ENCODE measurements around the gene CYP1A2.

The CYP1A2 gene

DNA sequence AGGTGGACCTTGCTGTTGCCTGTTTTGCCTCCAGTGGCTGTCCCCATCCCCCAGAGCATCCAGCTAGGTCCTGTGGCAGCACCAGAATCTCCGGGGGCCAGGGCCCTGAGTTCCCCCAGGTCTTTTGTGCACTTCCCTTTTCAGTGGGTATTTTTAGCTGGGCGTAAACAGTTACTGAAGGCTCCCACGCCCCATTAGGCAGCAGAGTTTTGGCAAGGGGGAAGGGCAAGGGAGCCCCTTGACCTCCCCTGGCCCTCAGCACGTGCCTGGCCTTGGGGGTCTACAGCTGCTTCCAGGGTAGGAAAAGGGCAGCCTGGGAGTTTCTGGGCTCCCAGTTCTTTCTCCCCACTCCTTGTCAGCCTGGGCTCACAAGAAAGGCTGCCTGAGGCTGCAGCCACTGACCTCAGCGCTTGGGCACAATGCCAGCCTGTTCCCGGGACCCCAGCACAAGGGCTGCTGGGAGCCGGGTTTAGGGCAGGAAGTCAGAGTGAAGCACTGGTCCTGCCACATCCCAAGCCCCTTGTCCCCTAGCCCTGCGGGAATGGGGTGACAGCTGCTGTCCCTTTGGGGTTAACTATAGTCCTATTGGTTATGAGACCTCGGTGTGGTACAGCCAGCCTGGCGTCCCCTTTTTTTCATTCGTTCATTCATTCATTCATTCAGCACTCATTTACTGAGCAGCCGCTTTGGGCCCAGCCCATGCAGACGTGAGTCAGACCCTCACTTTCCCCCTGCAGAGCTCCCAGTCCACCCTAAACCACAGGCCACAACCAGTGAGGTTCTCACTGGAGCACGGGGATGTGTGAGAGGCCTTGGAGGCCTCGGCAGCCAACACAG is 41.7 kb downstream of the CYP1A2 start:
- peak; percentile 59 to 75 for DNase-seq

DNA sequence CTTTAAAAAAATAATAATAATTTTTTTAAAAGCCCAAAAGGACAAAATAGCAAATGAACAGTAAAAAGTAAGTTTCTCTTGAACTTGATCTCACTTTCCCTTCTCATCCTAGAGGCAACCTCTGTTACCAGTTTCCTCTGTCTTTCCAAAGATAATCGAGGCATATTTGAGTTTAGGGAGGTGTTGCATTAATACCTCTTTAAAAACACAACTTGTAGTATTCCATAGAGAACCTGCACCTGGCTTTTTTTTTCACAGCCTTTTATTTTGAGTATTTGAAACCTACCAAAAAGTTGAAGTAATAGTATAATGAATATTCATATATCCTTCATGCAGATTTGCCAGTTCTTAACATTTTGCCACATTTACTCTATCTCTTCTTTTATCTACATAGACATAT is 42.4 kb downstream of the CYP1A2 start:
- no peak for DNase-seq

DNA sequence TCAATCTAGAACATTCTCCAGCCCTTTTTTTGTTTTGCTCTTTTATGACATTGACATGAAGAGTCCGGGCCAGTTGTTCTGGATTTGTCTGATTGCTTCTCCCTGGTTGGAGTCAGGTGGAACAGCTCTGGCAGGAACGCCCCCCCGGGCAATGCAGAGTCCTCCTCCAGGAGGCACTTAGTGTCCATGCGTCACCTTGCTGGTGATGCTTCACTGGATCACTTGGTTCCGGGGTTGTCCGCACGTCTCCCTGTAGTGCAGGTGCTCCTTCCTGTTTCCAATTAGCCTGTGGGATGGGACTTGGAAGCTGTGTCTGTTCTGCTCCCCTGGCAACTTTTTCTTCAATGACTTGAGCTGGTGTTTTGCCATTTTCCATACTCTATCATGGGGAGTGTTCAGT is 43.0 kb downstream of the CYP1A2 start:
- DNase-seq = no peak

DNA sequence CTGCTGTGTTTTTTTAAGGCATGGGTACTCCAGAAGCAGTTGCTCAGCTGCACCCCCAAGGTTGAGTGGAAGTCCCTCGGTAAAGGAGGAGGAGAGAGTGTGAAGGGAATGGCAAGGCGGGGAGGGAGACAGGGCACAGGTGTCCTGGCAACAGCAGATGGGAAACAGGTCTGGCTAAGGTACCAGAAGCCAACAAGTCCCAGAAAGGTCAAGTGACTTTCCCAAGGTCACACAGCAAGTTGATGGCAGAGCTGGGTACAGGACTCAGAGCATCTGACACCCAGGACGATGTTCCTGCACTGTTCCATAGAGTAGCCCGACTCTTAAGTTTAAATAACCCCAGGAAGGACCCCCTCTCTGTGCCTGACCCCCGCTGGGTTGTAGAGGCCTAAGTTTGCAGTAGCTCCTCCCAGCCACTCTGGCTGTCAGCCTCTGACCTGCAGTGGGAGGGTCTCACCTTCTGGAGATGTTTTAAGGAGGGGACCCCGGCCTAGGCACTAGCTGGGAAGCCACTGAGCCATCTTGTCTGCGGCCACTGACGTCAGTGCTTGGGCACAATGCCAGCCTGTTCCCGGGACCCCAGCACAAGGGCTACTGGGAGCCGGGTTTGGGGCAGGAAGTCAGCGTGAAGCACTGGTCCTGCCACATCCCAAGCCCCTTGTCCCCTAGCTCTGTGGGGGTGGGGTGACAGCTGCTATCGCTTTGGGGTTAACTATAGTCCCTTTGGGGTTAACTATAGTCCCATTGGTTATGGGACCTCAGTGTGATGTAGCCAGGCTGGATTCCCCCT is 43.8 kb downstream of the CYP1A2 start:
- no peak for DNase-seq

DNA sequence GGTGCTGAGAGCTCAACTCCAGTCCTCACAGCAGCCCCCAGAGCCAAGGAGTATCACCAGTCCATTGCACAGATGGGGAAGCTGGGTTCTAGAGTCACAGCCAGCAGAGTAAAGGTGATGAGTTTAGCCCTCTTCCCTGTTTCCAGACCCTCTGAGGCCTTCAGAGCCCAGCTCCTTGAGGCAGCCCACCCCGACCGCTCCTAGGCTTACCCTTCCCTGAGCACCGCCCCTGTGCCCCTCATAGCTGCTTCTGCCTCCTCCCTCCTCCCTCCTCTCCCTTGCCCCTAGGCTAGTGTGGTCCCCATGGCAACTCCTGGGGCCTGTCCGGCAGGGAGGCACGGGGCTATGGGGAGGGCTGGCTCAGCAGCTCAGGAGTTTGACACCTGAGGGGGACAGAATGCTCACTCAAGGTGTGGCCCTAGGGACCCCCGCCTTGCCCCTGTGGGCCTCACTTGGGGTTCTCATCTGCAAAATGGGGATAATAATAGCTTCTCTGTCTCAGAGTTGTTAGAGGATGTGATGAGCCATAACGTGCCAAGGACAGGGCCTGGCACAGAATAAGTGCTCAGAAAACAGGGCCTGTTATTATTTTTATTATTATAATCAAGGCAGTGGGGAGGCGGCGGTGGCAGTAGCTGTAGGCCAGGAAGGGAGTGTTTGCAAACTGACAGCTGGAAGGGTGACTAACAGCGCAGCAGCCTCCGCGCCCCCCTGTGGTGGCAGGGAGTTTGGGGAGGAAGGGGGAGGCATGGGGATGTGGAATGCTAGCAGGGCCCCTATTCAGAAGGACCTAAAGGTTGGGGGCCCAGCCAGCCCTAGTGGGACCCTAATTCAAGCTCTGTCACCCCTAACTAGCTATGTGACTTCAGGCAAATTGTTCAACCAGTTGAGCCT is 44.7 kb downstream of the CYP1A2 start:
- peak; percentile 23 to 40 for DNase-seq

GRCh38 chr15:74794248-74794969 is 45.8 kb downstream of the CYP1A2 start:
- DNase-seq = no peak

DNA sequence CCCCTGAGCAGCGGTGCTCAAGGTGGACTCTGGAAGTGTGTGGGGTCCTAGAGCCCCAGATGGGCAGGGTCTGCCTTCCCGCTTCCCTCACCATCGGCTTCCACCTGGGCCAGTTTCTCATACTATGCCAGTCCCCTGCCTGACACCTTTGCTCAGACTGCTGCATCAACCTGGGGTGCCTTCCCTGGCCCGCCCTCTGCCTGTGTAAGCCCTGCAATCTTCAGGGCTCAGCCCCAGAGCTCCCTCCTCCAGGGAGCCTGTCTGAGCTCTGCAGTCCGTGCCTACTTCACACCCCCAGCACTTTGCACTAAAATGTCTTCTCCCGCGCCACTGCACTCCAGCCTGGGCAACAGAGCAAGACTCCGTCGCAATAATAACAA is 46.3 kb downstream of the CYP1A2 start:
- no peak for DNase-seq

DNA sequence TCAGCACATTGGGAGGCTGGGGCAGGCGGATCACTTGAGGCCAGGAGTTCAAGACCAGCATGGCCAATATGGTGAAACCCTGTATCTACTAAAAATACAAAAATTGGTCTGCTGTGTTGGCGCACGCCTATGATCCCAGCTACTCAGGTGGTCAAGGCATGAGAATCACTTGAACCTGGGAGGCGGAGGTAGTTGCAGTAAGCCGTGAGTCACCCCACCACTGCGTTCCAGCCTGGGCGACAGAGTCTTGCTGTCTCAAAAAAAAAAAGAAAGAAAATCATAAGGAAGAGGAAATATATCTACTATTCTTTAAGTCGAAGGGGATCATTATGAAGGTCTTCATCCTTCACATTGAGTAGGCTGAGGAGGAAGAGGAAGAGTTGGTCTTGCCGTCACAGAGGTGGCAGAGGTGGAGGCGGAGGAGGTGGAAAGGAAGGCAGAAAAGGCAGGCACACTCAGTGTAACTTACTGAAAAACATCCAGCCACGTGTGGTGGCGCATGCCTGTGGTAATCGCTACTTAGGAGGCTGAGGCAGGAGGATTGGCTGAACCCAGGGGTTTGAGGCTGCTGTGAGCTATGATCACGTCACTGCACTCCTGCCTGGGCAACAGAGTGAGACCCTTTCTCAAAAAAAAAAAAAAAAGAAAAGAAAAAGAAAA is 47.5 kb downstream of the CYP1A2 start:
- DNase-seq = no peak

- no peak for DNase-seq
Measured at GRCh38 chr15:74798388-74799254, 50.0 kb downstream of the CYP1A2 start.

DNA sequence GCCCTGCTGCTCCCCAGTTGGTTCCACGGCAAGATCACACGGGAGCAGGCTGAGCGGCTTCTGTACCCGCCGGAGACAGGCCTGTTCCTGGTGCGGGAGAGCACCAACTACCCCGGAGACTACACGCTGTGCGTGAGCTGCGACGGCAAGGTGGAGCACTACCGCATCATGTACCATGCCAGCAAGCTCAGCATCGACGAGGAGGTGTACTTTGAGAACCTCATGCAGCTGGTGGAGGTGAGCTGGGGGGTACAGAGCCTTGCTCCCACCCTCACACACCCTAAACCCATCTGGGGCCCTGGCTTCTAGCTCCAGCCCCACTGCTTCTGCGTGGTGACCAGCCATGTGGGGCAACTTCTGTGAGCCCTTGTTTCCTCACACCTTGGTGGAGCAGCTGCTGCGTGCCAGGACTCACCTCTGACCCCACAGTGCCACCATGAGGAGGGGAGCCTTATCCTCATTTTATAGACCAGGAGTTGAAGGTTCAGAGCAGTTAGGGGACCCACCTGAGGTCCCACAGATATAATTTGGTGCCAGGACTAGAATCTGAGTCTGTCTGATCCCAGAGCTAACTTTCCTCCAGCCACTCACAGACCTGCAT is 50.7 kb downstream of the CYP1A2 start:
- DNase-seq = no peak

GRCh38 chr15:74799856-74800558 is 51.4 kb downstream of the CYP1A2 start:
- DNase-seq = peak; percentile 78 to 82

DNA sequence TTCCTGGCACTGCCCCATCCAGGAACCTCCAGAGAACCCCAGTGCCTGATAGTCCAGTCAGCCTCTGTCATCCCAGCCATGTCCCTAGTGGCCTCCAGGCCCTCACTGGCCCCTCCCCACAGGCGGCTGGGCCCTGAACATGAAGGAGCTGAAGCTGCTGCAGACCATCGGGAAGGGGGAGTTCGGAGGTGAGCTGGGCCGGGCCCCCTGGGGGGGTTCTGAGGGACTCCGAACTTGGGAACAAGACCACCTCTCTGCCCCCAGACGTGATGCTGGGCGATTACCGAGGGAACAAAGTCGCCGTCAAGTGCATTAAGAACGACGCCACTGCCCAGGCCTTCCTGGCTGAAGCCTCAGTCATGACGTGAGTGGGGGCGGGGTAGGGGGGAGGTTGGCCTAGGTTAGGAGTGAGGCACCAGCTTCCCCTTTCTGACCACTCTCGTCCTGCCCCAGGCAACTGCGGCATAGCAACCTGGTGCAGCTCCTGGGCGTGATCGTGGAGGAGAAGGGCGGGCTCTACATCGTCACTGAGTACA is 52.0 kb downstream of the CYP1A2 start:
- DNase-seq = no peak

GRCh38 chr15:74801311-74801997 is 52.8 kb downstream of the CYP1A2 start:
- no peak for DNase-seq

DNA sequence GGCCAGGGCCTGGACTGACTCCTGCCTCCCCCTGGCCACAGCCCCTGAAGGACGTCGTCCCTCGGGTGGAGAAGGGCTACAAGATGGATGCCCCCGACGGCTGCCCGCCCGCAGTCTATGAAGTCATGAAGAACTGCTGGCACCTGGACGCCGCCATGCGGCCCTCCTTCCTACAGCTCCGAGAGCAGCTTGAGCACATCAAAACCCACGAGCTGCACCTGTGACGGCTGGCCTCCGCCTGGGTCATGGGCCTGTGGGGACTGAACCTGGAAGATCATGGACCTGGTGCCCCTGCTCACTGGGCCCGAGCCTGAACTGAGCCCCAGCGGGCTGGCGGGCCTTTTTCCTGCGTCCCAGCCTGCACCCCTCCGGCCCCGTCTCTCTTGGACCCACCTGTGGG is 53.6 kb downstream of the CYP1A2 start:
- DNase-seq = no peak

- DNase-seq = no peak
Measured at GRCh38 chr15:74802862-74803447, 54.3 kb downstream of the CYP1A2 start.

GRCh38 chr15:74804935-74805334 is 56.3 kb downstream of the CYP1A2 start:
- no peak for DNase-seq
